Measurements from ENCODE around the gene DDX51.
A peak's percentile ranks its signal among the peaks of the same experiment; 100 is the strongest.

Gene DDX51

DNA sequence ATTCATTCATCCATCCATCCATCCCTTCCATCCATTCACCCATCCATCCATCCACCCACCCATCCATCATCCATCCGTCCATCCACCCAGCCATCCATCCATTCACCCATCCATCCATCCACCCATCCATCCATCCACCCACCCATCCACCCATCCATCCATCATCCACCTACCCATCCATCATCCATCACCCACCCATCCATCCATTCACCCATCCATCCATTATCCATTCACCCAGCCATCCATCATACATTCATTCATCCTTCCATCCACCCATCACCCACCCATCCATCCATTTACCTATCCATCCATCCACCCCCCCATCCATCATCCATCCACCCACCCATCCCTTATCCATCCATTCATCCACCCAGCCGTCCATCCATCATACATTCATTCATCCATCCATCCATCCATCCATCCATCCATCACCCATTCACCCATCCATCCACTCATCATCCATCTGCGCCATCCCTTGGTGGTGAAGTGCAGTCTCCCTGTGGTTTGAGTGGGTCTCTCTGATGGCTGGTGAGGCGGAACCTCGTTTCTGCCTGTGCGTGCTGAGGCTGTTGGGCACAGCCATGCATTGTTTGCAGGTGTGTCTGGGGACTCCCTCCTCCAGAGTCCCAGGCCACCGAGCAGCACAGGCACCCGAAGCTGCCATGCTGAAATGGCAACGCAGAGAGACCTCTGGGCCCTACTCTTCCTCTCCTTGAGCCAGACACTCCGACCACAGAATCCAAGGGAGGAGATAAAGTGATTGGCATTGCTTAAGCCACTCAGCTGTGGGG lies 22.9 kb upstream of the DDX51 start:
- DNase-seq, result no peak

DNA sequence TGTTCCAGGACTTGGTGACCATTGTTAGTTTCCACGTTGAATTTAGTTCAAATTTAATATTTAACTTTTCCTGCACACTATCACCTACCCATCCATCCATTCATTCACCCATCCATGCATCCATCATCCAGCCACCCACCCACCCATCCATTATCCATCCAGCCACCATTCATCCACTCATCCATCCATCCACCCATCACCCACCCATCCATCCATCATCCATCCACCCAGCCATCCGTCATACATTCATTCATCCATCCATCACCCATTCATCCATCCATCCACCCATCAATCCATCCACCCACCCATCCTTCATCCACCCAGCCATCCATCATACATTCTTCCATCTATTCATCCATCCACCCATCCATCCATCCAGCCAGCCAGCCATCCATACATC lies 22.0 kb upstream of the DDX51 start:
- DNase-seq, result no peak

GRCh38 chr12:132165584-132165983 lies 21.5 kb upstream of the DDX51 start:
- DNase-seq, result no peak

- DNase-seq, result no peak
Measured at GRCh38 chr12:132164426-132164825, 20.3 kb upstream of the DDX51 start.

GRCh38 chr12:132163911-132164288 lies 19.8 kb upstream of the DDX51 start:
- no peak for DNase-seq

DNA sequence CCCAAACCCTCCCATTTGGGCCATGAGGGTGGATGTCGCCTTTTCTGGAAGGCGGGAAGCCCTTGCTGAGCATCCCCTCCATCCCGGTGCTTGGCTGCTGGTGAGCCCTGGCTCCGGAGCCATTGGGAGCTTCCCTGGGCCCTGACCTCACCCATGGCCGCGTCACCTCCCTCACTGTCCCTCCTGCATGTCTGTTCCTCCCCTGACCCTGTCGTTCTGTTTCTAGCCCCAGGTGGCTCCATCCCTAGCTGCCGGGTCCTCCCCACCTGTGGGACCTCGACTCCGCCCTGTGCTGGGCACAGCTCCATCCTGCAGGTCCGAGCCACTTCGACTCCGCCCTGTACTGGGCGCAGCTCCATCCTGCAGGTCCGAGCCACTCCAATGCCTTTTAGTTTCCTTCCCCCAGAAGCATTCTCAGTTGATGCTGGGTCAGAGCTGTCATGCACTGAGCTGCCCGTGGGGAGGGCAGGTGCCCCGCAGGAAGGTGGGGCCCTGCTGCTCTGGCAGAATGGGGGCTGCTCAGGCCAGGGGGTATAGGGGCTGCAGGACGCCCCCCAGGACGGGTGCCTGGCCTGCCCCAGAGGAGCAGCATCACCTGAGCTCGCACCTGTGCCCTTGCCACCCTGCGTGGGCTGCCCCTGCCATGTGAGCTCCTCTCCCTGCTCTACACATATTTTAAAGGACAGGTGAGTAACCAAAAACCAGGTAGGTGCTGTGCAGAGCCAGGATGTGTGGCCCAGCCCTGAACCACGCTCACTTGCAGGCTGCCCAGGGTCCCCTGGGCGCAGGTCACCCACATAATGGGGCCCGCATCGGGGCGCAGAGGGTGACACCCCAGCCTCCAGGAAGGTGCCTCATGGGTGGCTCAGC lies 19.2 kb upstream of the DDX51 start:
- DNase-seq, result no peak

DNA sequence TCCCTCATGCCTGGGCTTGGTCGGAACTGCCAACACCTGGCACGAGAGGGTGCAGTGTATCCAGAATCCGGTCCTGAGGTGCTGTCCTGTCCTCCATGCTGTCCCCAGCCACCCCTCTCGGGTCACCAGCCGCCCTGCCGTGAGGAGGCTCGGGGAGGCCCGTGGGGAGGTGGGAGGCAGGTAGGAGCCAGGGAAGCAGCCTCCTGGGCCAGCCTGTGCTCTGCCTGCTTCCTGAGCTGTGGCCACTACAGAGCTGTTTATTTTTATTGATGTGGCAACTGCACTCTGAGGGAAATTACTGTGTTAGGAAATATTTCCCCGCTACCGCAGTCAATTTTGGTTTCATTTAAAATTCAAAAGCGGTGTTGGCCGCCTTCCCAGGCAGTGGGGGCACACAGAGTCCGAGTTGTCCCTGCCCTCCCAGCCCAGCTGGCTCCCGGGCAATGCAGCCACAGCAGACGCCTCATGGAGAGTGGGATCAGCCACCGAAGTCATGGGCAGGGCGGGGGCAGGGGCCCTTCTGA lies 18.5 kb upstream of the DDX51 start:
- peak; percentile 78 for DNase-seq

DNA sequence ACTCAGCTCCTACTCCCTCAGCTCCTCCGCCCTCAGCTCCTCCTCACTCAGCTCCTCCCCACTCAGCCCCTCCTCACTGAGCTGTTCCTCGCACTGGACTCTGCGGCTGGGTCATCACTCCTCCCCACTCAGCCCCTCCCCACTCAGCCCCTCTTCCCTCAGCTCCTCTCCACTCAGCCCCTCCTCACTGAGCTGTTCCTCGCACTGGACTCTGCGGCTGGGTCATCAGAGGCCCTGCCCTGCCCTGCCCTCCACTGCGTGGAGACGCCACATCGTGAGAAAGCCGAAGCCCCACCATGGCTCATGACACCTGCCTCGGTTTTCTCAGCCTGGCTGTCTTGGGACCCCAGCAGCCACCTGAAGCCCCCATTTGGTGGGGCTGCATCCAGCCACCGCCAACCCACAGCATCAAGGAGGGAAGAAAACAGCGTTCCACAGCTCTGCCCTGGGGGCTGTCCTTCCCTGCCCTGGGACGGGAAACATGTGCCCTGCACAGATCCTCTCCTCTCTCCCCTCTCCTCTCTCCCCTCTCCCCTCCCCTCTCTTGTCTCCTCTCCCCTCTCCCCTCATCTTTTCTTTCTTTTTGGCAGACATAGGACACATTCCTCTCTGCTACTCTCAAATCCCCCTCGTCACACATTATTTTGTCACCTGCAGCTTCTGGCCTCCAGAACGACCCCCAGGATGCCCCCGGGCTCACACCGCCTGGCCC lies 17.8 kb upstream of the DDX51 start:
- no peak for DNase-seq

- DNase-seq, result peak; percentile 29
Measured at GRCh38 chr12:132161036-132161781, 17.1 kb upstream of the DDX51 start.

DNA sequence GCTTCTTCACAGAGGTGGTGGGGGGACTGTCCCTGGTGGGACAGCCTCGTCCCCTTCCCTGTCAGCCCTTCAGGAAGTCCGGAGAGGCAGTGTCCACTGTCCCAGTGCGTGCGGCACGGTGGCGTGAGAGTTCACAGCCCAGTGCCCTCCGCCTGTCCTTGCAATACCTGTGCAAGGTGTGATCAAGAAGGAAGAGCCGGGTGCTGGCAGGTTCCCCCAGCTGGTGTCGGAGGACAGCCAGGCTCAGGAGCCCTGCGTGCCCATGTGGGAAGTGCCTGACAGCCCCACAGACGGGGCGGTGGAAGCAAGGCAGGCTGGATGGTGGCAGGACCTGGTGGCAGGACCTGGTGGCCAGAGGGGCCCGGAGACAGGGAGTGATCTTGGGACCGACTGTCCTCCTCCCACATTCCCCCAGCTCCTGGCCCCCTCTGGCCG lies 16.5 kb upstream of the DDX51 start:
- no peak for DNase-seq

DNA sequence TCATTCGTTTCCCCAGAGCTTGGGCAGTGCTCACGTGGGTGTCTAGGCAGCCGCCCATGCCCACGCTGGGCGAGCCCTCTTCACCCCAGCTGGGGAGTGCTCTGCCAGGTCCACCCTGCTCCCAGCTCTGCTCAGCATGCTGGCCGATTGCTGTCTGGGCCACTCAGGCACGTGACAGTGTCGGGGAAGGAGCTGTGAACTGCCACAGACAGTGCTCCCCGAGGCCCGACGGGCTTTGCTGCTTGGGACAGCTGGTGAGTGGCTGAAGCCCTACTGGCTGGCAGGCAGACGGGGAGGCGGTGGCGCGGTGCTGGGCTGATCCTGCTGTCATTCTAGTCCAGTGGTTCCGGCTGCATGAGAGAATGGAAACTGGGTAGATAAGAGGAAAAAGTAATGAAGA lies 15.9 kb upstream of the DDX51 start:
- no peak for DNase-seq

DNA sequence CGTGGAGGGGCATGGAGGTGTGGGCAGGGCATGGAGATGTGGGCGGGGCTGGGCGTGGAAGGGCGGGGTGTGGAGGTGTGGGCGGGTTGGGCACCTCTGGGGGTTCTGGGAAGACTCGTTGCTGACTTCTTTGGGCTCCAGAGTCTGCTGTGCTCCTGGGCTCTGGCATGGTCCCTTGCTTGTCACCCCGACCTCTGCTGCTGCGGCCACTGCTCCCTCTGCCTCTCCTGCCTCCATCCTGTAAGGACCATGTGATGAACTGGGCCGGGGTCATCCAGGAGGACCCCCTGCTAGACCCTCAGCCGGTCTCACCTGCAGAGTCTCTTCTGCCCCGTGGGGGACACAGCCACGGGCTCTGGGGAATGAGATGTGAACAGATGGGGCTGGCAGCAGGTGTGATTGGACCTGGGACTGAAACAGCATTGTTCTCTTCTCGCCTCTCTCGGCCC lies 15.5 kb upstream of the DDX51 start:
- DNase-seq, result no peak

DNA sequence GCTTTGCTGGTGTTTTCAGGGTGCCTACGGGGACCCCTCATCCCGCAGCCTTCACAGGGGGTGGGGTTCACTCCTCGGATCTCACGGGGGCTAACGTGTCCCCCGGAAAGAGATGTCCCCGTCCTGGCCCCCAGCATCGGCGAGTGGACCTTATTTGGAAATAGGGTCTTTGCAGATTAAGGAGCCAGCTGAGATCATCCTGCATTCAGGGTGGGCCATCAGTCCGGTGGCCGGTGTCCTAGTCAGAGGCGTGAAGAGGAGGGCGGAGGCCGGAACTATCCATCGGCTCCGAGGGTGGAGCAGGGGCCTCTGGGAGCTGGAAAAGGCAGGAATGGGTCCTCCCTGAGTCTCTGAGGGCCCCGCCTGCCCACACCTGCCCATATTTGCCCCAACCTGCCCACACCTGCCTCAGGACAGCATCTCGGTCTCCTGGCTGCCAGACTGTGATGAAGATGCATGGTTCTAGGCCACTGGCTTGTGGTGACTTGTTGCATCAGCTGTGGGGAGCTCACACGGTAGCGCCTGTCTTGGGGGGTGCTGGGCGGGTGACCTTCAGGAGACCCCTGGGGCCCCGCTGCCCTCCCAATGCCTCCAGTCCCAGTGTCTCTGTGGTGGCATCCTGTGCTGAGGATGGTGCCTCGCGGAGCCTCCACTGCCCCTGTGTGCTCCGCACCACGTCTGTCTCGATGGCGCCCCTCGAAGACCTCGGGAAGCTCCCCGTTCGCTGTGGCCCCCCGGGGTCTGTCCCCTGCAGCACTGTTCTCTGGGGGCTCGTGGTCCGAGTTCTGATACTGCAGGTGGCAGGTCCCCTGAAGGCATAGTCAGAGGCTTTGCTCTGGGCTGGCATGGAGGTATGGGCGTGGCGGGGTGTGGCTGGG lies 14.8 kb upstream of the DDX51 start:
- DNase-seq, result no peak

DNA sequence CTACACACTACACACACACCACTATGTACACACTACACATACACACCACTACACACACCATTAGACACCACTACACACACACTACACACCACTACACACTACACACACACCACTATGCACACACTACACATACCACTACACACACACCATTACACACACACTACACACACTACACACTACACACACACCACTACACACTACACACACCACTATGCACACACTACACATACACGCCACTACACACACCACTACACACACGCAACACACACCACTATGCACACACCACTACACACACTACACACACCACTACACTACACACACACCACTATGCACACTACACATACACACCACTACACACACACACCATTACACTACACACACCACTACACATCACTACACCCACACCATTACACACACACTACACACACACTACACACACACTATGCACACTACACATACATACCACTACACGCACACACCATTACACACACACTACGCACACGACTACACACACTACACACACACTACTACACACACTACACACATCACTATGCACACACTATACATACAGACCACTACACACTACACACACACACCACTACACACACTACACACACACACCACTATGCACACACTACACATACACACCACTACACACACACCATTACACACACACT lies 13.8 kb upstream of the DDX51 start:
- no peak for DNase-seq

DNA sequence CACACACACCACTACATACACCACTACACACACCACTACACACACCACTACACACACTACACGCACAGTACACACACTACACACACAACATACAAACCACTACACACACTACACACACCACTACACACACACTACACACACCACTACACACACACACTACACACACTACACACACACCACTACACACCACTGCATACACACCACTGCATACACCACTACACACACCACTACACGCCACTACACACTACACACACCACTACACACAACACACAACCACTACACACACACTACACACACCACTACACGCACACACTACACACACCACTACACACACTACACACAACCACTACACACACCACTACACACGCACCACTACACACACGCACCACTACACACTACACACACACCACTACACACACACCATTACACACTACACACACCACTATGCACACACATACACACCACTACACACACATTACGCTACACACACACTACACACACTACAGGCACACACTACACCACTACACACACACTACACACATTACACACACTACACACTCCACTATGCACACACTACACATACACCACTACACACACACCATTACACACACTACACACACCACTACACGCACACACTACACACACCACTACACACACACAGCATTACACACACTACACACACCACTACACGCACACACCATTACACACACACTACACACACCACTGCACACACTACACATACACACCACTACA lies 12.6 kb upstream of the DDX51 start:
- no peak for DNase-seq

- no peak for DNase-seq
Measured at GRCh38 chr12:132155771-132156572, 11.9 kb upstream of the DDX51 start.

- no peak for DNase-seq
Measured at GRCh38 chr12:132154941-132155770, 11.0 kb upstream of the DDX51 start.

GRCh38 chr12:132154341-132154761 lies 10.2 kb upstream of the DDX51 start:
- DNase-seq, result no peak
